WTC11 (cell line): ENCODE data around the gene CIRBP. TPM values are rescaled to one million over a fixed set of nuclear protein-coding genes. Genes with fewer than 3 reads are reported as not detected.

ENCODE experiments used
- ATF1 ChIP-seq: sonication (generic); formaldehyde crosslinking; IDR thresholded peaks from 2 replicates; pipeline ENCODE4 v1.8.1; 2023; ENCODE audit warnings: mild to moderate bottlenecking, moderate library complexity, missing genetic modification reagents
- ATF3 ChIP-seq: sonication (generic); formaldehyde crosslinking; conservative IDR thresholded peaks from 2 replicates; pipeline ENCODE4 v1.8.1; 2022; ENCODE audit warnings: mild to moderate bottlenecking, missing genetic modification reagents
- CREM ChIP-seq: sonication (generic); formaldehyde crosslinking; IDR thresholded peaks from 2 replicates; pipeline ENCODE4 v1.8.1; 2022; ENCODE audit warnings: mild to moderate bottlenecking, missing genetic modification reagents, moderate library complexity
- E2F5 ChIP-seq: sonication (generic); formaldehyde crosslinking; IDR thresholded peaks from 2 replicates; pipeline ENCODE4 v1.8.1; 2022; ENCODE audit warnings: mild to moderate bottlenecking, moderate library complexity, missing genetic modification reagents
- GABPB1 ChIP-seq: sonication (generic); formaldehyde crosslinking; IDR thresholded peaks from 2 replicates; pipeline ENCODE4 v1.8.1; 2023; ENCODE audit warnings: mild to moderate bottlenecking, missing genetic modification reagents
- HMGA2 ChIP-seq: fragments of 250-450 bp; sonication (Bioruptor Pico); IDR thresholded peaks from 2 replicates; pipeline ENCODE4 v1.4.0; 2021; ENCODE audit warnings: mild to moderate bottlenecking, moderate library complexity
- HMGXB4 ChIP-seq: sonication (generic); formaldehyde crosslinking; IDR thresholded peaks from 2 replicates; pipeline ENCODE4 v1.8.1; 2023; ENCODE audit warnings: mild to moderate bottlenecking, moderate library complexity, missing genetic modification reagents
- JUN ChIP-seq: sonication (generic); formaldehyde crosslinking; IDR thresholded peaks from 2 replicates; pipeline ENCODE4 v1.8.0; 2023; ENCODE audit warnings: mild to moderate bottlenecking, missing genetic modification reagents
- MYBL2 ChIP-seq: sonication (generic); formaldehyde crosslinking; IDR thresholded peaks from 2 replicates; pipeline ENCODE4 v1.8.1; 2023; ENCODE audit warnings: mild to moderate bottlenecking, moderate library complexity, missing genetic modification reagents
- NR1H2 ChIP-seq: sonication (generic); formaldehyde crosslinking; IDR thresholded peaks from 2 replicates; pipeline ENCODE4 v1.9.0; 2021; ENCODE audit warnings: mild to moderate bottlenecking, moderate library complexity, missing genetic modification reagents
- ZNF396 ChIP-seq: fragments of 250-450 bp; sonication (Bioruptor Pico); IDR thresholded peaks from 2 replicates; pipeline ENCODE4 v1.8.0; 2021; ENCODE audit warnings: mild to moderate bottlenecking, moderate library complexity, borderline replicate concordance
- total RNA-seq: library from RNA; stranded (reverse); gene quantifications from 3 replicates; pipeline ENCODE4 v1.2.3, GENCODE V29; 2021
- TF ChIP-seq, protein P1 (sequence below): sonication (generic); formaldehyde crosslinking; IDR thresholded peaks from 2 replicates; pipeline ENCODE4 v1.8.1; 2022; ENCODE audit warnings: low read depth, mild to moderate bottlenecking, moderate library complexity, missing genetic modification reagents, borderline replicate concordance
- TF ChIP-seq, protein P2 (sequence below): fragments of 250-450 bp; sonication (Bioruptor Pico); conservative IDR thresholded peaks from 2 replicates; pipeline ENCODE4 v1.9.0; 2021; ENCODE audit warnings: mild to moderate bottlenecking
- TF ChIP-seq, protein P3 (sequence below): sonication (generic); formaldehyde crosslinking; IDR thresholded peaks from 2 replicates; pipeline ENCODE4 v1.8.1; 2023; ENCODE audit warnings: mild to moderate bottlenecking, missing genetic modification reagents, borderline replicate concordance
- TF ChIP-seq, protein P4 (sequence below): sonication (generic); formaldehyde crosslinking; IDR thresholded peaks from 2 replicates; pipeline ENCODE4 v1.8.0; 2022; ENCODE audit warnings: mild to moderate bottlenecking, missing genetic modification reagents

The CIRBP gene
- total RNA-seq, 1 experiment from 2014 or later, result 298 TPM

DNA sequence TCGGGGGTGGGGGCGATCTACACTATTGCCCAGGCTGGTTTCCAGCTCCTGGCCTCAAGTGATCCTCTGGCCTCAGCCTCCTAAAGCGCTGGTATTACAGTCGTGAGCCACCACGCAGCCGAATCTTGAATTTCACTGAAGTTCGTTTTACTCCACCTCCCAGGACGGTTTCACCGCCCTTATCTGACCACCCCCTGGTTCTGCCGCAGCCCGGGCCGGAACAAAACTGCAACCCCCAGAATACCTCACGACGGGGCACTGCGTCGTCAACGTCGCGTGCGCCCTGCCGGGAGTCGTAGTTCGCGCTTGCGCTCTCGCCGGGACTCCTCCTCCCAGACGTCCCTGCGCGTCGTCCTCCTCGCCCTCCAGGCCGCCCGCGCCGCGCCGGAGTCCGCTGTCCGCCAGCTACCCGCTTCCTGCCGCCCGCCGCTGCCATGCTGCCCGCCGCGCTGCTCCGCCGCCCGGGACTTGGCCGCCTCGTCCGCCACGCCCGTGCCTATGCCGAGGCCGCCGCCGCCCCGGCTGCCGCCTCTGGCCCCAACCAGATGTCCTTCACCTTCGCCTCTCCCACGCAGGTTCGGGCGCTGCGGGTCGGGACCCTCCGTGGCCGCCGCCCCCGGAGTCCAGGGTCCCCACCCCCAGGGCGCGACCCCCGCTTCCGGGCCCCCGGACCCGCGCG lies 27.6 kb upstream of the CIRBP start, which contains the start of gene ATP5F1D (continued):
- TF ChIP-seq HMGXB4 (CRISPR knock-in tag) (no peak), HMGA2 (CRISPR knock-in tag) (no peak), CREM (peak; percentile 71; the same call in 1 of the 2 replicates), E2F5 (CRISPR knock-in tag) (no peak), ATF1 (CRISPR knock-in tag) (no peak), GABPB1 (CRISPR knock-in tag) (peak; percentile 73), ATF3 (CRISPR knock-in tag) (no peak), JUN (CRISPR knock-in tag) (no peak), MYBL2 (CRISPR knock-in tag) (no peak), ZNF396 (CRISPR knock-in tag) (no peak), NR1H2 (CRISPR knock-in tag) (no peak)
- TF ChIP-seq, protein P1, sequence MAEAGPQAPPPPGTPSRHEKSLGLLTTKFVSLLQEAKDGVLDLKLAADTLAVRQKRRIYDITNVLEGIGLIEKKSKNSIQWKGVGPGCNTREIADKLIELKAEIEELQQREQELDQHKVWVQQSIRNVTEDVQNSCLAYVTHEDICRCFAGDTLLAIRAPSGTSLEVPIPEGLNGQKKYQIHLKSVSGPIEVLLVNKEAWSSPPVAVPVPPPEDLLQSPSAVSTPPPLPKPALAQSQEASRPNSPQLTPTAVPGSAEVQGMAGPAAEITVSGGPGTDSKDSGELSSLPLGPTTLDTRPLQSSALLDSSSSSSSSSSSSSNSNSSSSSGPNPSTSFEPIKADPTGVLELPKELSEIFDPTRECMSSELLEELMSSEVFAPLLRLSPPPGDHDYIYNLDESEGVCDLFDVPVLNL, result no peak
- TF ChIP-seq, protein P2, sequence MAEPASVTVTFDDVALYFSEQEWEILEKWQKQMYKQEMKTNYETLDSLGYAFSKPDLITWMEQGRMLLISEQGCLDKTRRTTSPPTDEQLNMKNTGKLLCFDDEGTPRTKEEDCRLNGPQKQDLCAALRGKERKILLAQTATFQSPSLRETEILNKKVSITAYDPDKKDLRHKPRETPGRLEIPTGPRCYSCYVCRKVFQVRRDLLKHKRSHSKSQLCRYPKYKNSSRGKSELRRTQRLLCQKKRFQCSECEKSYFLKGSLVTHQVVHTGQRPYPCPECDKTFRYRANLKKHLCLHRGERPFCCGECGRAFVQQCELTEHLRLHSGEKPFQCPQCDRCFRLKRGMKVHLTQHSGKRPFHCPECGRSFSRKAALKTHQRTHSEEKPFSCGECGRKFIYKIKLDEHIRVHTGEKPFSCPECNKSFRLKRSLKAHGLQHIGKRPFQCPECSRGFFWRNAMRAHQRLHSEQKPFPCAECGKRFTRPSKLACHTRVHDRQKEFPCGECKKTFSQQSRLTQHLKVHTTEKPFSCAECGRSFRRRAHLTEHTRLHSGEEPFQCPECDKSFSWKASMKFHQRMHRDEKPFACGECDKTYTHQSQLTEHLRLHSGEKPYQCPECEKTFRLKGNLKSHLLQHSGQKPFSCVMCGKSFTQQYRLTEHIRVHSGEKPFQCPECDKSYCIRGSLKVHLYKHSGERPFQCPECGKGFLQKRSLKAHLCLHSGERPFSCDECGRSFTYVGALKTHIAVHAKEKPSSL, result no peak
- TF ChIP-seq, protein P3, sequence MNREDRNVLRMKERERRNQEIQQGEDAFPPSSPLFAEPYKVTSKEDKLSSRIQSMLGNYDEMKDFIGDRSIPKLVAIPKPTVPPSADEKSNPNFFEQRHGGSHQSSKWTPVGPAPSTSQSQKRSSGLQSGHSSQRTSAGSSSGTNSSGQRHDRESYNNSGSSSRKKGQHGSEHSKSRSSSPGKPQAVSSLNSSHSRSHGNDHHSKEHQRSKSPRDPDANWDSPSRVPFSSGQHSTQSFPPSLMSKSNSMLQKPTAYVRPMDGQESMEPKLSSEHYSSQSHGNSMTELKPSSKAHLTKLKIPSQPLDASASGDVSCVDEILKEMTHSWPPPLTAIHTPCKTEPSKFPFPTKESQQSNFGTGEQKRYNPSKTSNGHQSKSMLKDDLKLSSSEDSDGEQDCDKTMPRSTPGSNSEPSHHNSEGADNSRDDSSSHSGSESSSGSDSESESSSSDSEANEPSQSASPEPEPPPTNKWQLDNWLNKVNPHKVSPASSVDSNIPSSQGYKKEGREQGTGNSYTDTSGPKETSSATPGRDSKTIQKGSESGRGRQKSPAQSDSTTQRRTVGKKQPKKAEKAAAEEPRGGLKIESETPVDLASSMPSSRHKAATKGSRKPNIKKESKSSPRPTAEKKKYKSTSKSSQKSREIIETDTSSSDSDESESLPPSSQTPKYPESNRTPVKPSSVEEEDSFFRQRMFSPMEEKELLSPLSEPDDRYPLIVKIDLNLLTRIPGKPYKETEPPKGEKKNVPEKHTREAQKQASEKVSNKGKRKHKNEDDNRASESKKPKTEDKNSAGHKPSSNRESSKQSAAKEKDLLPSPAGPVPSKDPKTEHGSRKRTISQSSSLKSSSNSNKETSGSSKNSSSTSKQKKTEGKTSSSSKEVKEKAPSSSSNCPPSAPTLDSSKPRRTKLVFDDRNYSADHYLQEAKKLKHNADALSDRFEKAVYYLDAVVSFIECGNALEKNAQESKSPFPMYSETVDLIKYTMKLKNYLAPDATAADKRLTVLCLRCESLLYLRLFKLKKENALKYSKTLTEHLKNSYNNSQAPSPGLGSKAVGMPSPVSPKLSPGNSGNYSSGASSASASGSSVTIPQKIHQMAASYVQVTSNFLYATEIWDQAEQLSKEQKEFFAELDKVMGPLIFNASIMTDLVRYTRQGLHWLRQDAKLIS, result no peak
- TF ChIP-seq, protein P4, sequence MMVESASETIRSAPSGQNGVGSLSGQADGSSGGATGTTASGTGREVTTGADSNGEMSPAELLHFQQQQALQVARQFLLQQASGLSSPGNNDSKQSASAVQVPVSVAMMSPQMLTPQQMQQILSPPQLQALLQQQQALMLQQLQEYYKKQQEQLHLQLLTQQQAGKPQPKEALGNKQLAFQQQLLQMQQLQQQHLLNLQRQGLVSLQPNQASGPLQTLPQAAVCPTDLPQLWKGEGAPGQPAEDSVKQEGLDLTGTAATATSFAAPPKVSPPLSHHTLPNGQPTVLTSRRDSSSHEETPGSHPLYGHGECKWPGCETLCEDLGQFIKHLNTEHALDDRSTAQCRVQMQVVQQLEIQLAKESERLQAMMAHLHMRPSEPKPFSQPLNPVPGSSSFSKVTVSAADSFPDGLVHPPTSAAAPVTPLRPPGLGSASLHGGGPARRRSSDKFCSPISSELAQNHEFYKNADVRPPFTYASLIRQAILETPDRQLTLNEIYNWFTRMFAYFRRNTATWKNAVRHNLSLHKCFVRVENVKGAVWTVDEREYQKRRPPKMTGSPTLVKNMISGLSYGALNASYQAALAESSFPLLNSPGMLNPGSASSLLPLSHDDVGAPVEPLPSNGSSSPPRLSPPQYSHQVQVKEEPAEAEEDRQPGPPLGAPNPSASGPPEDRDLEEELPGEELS (CRISPR knock-in tag), result 0 out of 2 replicates have a peak, but pooled peaks have one; percentile 49
